Measurements from ENCODE around the gene UNC5C. TPM values are rescaled to one million over a fixed set of nuclear protein-coding genes. Genes with fewer than 3 reads are reported as not detected.

UNC5C gene
- polyA plus RNA-seq, 1 experiment: not detected

- Histone ChIP-seq H3K4me3 (ENCODE audit: low read depth, low read length) (no peak overlapping the region), H3K27me3 (ENCODE audit: control insufficient read depth, insufficient read depth, low read length) (no peaks in the 10 kb centered on the region), H3K36me3 (ENCODE audit: control insufficient read depth, insufficient read depth, low read length) (no peaks in the 10 kb centered on the region)
- no peak for DNase-seq (ENCODE audit: low read depth)
- POLR2A ChIA-PET: no interaction called here
- CTCF ChIA-PET: no interaction called here
- TF ChIP-seq CTCF (IDR thresholded peaks at IDR 0.05; ENCODE audit: insufficient read depth, low read depth, low read length): no peak
These were observed 139.6 kb downstream of the UNC5C start for GRCh38 chr4:95409127-95409526.

- H3K36me3 ChIP-seq (ENCODE audit: control insufficient read depth, insufficient read depth, low read length): no peaks in the 10 kb centered on the region
- POLR2A ChIA-PET: no interaction called here
- DNase-seq (ENCODE audit: low read depth): no peak
- no peak for TF ChIP-seq CTCF (IDR thresholded peaks at IDR 0.05; ENCODE audit: insufficient read depth, low read depth, low read length)
- no peak overlapping the region for H3K4me3 ChIP-seq (ENCODE audit: low read depth, low read length)
- H3K27me3 ChIP-seq (ENCODE audit: control insufficient read depth, insufficient read depth, low read length): no peaks in the 10 kb centered on the region
- CTCF ChIA-PET: no interaction called here
These were observed 146.5 kb downstream of the UNC5C start for GRCh38 chr4:95402299-95402698.

- no peaks in the 10 kb centered on the region for H3K36me3 ChIP-seq (ENCODE audit: control insufficient read depth, insufficient read depth, low read length)
- no peak for TF ChIP-seq CTCF (IDR thresholded peaks at IDR 0.05; ENCODE audit: insufficient read depth, low read depth, low read length)
- ChIA-PET CTCF (no interaction called here), POLR2A (no interaction called here)
- no peaks in the 10 kb centered on the region for H3K27me3 ChIP-seq (ENCODE audit: control insufficient read depth, insufficient read depth, low read length)
- no peak for DNase-seq (ENCODE audit: low read depth)
- H3K4me3 ChIP-seq (ENCODE audit: low read depth, low read length): no peak overlapping the region
These were observed 150.6 kb downstream of the UNC5C start for GRCh38 chr4:95398217-95398616.

- H3K4me3 ChIP-seq (ENCODE audit: low read depth, low read length): no peak overlapping the region
These were observed 153.9 kb downstream of the UNC5C start for GRCh38 chr4:95394752-95395306.

GRCh38 chr4:95393821-95394220 lies 155.0 kb downstream of the UNC5C start:
- POLR2A ChIA-PET: no interaction called here

More at GRCh38 chr4:95394752-95395306, 153.9 kb downstream of the UNC5C start:
- POLR2A ChIA-PET: no interaction called here
- H3K36me3 ChIP-seq (ENCODE audit: control insufficient read depth, insufficient read depth, low read length): no peaks in the 10 kb centered on the region
- DNase-seq (ENCODE audit: low read depth): no peak
- TF ChIP-seq CTCF (IDR thresholded peaks at IDR 0.05; ENCODE audit: insufficient read depth, low read depth, low read length): no peak
- CTCF ChIA-PET: no interaction called here
- H3K27me3 ChIP-seq (ENCODE audit: control insufficient read depth, insufficient read depth, low read length): no peaks in the 10 kb centered on the region

More at GRCh38 chr4:95393821-95394220, 155.0 kb downstream of the UNC5C start:
- DNase-seq (ENCODE audit: low read depth): no peak
- H3K27me3 ChIP-seq (ENCODE audit: control insufficient read depth, insufficient read depth, low read length): no peaks in the 10 kb centered on the region
- TF ChIP-seq CTCF (IDR thresholded peaks at IDR 0.05; ENCODE audit: insufficient read depth, low read depth, low read length): no peak
- CTCF ChIA-PET: no interaction called here
- no peaks in the 10 kb centered on the region for H3K36me3 ChIP-seq (ENCODE audit: control insufficient read depth, insufficient read depth, low read length)
- no peak overlapping the region for H3K4me3 ChIP-seq (ENCODE audit: low read depth, low read length)
